OCI-LY1 (cell line): ENCODE results near the gene ZP1.

Experiments
- EZH2 ChIP-seq: fragments of 200-600 bp; sonication (generic), shearing (Covaris generic); IDR thresholded peaks from 2 replicates; pipeline ENCODE4 v1.8.0; 2017; ENCODE audit warnings: borderline replicate concordance, mixed run types, mild to moderate bottlenecking, antibody characterized with exemption, low read length, moderate library complexity, mixed read lengths
- TF ChIP-seq, protein P1 (sequence below): fragments of 200-600 bp; sonication (generic), shearing (Covaris generic); IDR thresholded peaks from 2 replicates; pipeline ENCODE4 v1.5.1; 2017; ENCODE audit warnings: mild to moderate bottlenecking, antibody characterized with exemption, low read length, moderate library complexity, mixed read lengths

DNA sequence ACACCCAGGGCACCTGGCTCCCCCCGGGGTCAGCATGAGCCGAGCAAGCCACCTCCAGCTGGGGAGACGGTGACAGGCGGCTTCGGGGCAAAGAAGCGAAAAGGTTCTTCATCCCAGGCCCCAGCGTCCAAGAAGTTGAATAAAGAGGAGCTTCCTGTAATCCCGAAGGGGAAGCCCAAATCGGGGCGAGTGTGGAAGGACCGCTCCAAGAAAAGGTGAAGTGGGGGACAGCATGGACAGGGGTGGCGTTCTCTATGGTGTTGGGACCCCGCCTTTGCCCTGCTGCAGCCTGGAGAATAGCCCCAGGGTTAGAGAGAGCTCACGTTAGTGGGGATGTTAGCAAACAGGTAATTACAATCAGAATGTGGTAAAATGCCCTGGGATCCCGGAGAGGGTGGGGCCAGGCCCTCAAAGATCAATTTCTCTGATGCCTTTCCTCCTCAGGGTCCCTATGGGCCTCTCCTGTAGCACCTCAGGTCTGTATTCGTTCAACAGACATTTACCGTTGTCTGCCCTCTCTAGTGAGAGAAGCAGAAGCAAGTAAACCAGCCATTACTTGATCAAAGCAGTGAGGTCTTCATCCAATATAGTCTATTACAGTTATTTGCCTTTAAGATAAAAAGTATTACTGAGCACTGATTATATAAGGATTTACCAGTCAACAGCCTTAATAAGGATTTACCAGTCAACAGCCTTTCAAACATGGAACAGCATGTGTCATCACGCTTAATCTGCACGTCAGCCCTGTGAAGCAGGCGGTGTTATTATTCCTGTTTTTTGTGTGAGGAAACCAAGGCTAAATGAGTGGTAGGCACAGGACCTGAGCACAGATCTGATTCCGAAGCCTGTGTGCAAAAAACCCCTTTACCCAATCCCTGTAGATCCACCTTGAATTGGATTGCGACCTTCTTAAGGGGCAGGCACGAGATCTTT is 24.4 kb upstream of the ZP1 start:
- TF ChIP-seq, protein P1, sequence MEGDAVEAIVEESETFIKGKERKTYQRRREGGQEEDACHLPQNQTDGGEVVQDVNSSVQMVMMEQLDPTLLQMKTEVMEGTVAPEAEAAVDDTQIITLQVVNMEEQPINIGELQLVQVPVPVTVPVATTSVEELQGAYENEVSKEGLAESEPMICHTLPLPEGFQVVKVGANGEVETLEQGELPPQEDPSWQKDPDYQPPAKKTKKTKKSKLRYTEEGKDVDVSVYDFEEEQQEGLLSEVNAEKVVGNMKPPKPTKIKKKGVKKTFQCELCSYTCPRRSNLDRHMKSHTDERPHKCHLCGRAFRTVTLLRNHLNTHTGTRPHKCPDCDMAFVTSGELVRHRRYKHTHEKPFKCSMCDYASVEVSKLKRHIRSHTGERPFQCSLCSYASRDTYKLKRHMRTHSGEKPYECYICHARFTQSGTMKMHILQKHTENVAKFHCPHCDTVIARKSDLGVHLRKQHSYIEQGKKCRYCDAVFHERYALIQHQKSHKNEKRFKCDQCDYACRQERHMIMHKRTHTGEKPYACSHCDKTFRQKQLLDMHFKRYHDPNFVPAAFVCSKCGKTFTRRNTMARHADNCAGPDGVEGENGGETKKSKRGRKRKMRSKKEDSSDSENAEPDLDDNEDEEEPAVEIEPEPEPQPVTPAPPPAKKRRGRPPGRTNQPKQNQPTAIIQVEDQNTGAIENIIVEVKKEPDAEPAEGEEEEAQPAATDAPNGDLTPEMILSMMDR: no peak
- no peak for TF ChIP-seq EZH2
